ENCODE results near the gene MCC. TPM values are rescaled to one million over a fixed set of nuclear protein-coding genes. Genes with fewer than 3 reads are reported as not detected.

Gene MCC
- polyA plus RNA-seq, 2 of the 4 experiments (the other 2 are of a cell fraction), result 0.09 to 0.10 TPM

GRCh38 chr5:112983363-112983762 is 504.9 kb downstream of the MCC start:
- Histone ChIP-seq H3K4me1 (peaks cover 13% of the 10 kb centered on the region), H3K4me3 (no peak overlapping the region), H3K27ac (no peak overlapping the region), H3K4me2 (no peak overlapping the region), H3K9me3 (no peaks in the 10 kb centered on the region)
- ATAC-seq (no peak), FAIRE-seq (no peak), DNase-seq (ENCODE audit: low read depth in 1 of 2, low spot score in 1 of 2) (no peak)
- ChIA-PET POLR2A (no interaction called here), CTCF (no interaction called here)
- TF ChIP-seq REST (IDR thresholded peaks at IDR 0.05), result no peak
- TF ChIP-seq, protein P1, sequence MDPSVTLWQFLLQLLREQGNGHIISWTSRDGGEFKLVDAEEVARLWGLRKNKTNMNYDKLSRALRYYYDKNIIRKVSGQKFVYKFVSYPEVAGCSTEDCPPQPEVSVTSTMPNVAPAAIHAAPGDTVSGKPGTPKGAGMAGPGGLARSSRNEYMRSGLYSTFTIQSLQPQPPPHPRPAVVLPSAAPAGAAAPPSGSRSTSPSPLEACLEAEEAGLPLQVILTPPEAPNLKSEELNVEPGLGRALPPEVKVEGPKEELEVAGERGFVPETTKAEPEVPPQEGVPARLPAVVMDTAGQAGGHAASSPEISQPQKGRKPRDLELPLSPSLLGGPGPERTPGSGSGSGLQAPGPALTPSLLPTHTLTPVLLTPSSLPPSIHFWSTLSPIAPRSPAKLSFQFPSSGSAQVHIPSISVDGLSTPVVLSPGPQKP (IDR thresholded peaks at IDR 0.05; ENCODE audit: low read depth, low read length), result no peak
- TF ChIP-seq BHLHE40 (IDR thresholded peaks at IDR 0.05; ENCODE audit: low read depth, low read length), result no peak
- no peak for TF ChIP-seq POLR2A (IDR thresholded peaks at IDR 0.05; ENCODE audit: low read length)
- TF ChIP-seq RFX5 (IDR thresholded peaks at IDR 0.05), result no peak
- 86% methylated on average over 2 of the region's 2 CpGs for WGBS (ENCODE audit: missing lambda C conversion rate)

DNA sequence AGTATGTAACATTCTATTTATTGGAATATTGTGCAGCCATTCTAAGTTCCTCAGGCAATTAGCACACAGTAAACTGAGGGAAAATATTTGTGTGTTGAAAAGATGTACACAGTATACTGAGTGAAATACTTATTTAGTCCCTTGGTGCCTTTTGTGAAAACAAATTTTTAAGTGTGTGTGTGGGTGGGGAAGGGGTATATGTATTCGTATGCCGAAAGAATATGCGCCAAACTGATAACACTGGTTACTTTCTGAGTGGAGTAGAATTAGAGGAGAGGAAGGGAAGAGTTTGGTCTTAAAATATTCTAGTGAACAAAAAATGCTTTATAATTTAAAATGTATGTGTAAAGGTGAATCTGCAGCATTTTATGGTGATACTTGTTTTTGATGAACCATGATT is 508.5 kb downstream of the MCC start:
- ATAC-seq (no peak), FAIRE-seq (no peak), DNase-seq (ENCODE audit: low read depth in 1 of 2, low spot score in 1 of 2) (no peak)
- ChIA-PET POLR2A (no interaction called here), CTCF (interaction anchor here (3.7 kb wide), 1 partner anchor 16 kb away, joined by 28 read pairs; no protein-coding TSS in a partner anchor)
- Histone ChIP-seq H3K4me3 (no peak overlapping the region), H3K4me1 (peaks cover 22% of the 10 kb centered on the region), H3K4me2 (peak overlapping the region; percentile 78), H3K27ac (no peak overlapping the region), H3K9me3 (no peaks in the 10 kb centered on the region)
- 91% methylated on average over 3 of the region's 3 CpGs for WGBS (ENCODE audit: missing lambda C conversion rate)
- no peak for TF ChIP-seq FOSL2 (IDR thresholded peaks at IDR 0.05)
- no peak for TF ChIP-seq FOSL2 (CRISPR knock-in tag; IDR thresholded peaks at IDR 0.05)
- TF ChIP-seq CEBPB (IDR thresholded peaks at IDR 0.05), result no peak
- no peak for TF ChIP-seq EHMT2 (IDR thresholded peaks at IDR 0.05; ENCODE audit: low read depth)
- no peak for TF ChIP-seq NR3C1 (IDR thresholded peaks at IDR 0.05)
- no peak for TF ChIP-seq MAFK (IDR thresholded peaks at IDR 0.05; ENCODE audit: partially characterized antibody)
- no peak for TF ChIP-seq PBX3 (IDR thresholded peaks at IDR 0.05)

DNA sequence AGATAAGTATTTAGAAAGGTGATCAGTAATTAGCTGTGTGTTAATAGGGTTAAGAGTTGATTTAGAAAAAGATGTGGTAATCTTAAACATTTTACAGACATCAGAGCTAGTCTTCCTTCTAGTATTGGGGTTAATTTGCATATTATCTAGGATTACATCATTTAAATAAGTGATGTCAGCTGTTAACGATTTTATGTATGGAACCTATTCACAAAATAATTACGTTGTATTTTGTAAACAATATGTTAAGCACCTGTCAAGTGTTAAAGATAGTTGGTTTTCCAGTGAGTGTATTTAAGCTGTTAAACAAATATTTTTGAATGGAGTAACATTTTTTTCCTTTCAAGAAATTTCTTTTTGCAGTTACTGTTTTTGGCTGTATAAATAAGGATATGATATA is 509.4 kb downstream of the MCC start:
- 11% methylated on average over 2 of the region's 2 CpGs for WGBS (ENCODE audit: missing lambda C conversion rate)
- no peak overlapping the region for H3K27ac ChIP-seq
- ChIA-PET CTCF (interaction anchor here (1.0 to 3.7 kb wide), 4 partner anchors 9 to 56 kb away, joined by 3 to 28 read pairs (median 4); no protein-coding TSS in a partner anchor), POLR2A (no interaction called here)
- peak overlapping the region; percentile 78 for H3K4me2 ChIP-seq
- FAIRE-seq (no peak), DNase-seq (ENCODE audit: low read depth in 1 of 2, low spot score in 1 of 2) (no peak), ATAC-seq (no peak)
- H3K4me3 ChIP-seq, result no peak overlapping the region; the same call in 2 of the 3 replicates
- peaks cover 22% of the 10 kb centered on the region for H3K4me1 ChIP-seq
- H3K9me3 ChIP-seq, result no peaks in the 10 kb centered on the region
- TF ChIP-seq NFE2L2 (conservative IDR thresholded peaks at IDR 0.05; ENCODE audit: low read length) (no peak), CBX8 (IDR thresholded peaks at IDR 0.05) (no peak), EP300 (IDR thresholded peaks at IDR 0.05) (no peak), SREBF2 (IDR thresholded peaks at IDR 0.05) (no peak), JUNB (IDR thresholded peaks at IDR 0.05) (no peak), HES2 (IDR thresholded peaks at IDR 0.05) (no peak)
- TF ChIP-seq, protein P2, sequence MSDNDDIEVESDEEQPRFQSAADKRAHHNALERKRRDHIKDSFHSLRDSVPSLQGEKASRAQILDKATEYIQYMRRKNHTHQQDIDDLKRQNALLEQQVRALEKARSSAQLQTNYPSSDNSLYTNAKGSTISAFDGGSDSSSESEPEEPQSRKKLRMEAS (IDR thresholded peaks at IDR 0.05), result no peak
- TF ChIP-seq, protein P3, sequence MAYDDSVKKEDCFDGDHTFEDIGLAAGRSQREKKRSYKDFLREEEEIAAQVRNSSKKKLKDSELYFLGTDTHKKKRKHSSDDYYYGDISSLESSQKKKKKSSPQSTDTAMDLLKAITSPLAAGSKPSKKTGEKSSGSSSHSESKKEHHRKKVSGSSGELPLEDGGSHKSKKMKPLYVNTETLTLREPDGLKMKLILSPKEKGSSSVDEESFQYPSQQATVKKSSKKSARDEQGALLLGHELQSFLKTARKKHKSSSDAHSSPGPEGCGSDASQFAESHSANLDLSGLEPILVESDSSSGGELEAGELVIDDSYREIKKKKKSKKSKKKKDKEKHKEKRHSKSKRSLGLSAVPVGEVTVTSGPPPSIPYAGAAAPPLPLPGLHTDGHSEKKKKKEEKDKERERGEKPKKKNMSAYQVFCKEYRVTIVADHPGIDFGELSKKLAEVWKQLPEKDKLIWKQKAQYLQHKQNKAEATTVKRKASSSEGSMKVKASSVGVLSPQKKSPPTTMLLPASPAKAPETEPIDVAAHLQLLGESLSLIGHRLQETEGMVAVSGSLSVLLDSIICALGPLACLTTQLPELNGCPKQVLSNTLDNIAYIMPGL (CRISPR knock-in tag; IDR thresholded peaks at IDR 0.05; ENCODE audit: borderline replicate concordance), result no peak

All from A549 (cell line).